HG03342 (cell line): ENCODE results near the gene KIF25.
"Not testable (repeated sequence)": the region's sequence is repeated elsewhere in the genome, so short reads cannot be mapped to it uniquely, and the experiment has no call there.

ENCODE experiments used
- ATAC-seq: cut with Tn5 transposase; IDR thresholded peaks from one replicate; pipeline ENCODE4 v1.9.1; 2021; ENCODE audit warnings: mild to moderate bottlenecking, moderate library complexity; ENCODE audit not compliant: unreplicated experiment

Gene KIF25

DNA sequence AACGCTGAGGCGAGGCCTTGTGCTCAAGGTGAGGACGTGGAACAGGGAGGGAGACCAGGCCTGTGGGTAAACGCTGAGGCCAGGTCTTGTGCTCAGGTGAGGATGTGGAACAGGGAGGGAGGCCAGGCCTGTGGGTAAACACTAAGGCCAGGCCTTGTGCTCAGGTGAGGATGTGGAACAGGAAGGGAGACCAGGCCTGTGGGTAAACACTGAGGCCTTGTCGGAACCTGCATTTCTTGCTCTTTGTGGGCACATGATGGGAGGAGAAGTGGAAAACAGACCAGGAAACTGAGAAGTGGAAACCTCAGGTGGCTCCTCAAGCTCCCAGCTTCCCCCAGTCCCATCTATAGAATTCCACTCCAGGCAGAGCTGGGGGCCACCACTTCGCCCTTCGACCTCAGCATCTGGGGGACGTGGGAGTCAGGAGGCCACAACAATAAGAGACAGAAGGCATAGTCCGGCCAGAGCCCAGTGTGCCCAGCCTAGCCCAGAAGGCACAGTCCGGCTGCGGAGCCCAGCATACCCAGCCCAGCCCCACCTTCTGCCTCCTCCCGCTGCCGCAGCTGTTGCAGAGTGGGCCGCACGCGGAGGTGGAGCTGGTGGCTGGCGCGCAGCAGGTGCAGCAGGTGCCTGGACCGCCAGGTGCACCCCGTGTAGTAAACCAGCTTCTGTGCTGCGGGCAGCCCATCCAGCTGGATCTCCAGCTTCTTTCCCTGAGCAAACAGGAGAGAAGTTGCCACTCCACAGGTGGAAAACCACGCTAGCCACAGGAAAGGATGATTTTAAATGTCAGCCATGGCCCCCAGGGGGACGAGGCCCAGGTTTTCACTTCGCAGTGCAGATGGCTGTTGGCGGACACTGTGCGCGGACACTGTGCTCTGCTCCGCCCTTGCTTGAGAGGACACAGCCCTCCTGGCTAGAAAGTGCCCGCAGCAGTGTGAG, 64.1 kb downstream of the KIF25 start:
- ATAC-seq, result no peak

DNA sequence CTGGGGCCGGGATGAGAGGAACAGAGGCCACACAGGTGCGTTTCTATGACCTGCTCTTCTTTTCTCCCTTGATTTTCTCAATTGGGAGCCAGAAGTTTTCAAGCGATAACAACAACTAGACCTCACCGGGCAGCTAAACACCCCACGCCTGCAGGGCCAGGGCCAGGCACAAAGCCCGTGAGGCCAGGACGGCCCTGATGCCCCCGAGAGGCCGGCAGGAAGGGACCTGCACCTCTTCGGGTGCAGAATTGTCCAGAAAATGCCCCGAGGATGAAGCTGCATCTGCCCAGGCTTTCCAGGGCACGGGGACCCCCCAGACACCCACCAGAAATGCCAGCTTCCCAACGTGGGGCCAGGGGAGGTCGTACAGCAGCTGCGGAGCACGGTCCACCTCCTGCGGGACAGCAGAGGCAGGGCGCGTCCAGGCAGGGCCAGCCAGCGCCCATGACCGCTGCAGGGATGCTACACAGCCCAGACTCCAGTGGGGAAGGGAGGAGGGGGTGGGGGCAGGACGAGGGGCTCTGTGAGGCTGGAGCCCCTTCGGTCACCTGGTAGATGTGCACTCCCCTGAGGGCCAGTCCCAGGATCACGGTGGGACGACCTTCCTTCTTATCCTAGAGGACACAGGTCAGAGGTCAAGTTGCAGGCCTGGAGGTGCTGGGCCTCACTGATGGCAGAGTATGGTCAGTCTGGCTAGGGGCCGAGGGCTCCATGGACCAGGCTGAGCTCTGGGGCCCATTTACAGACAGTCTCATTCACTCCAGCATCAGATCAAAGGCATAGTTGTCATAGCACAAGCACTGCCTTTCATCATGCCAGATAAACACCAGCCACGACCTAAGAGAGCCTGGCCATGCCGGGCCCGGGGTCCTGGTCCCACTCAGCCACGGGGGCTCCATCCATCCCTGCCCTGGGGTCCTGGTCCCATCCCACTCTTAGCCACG, 65.1 kb downstream of the KIF25 start:
- no peak for ATAC-seq

DNA sequence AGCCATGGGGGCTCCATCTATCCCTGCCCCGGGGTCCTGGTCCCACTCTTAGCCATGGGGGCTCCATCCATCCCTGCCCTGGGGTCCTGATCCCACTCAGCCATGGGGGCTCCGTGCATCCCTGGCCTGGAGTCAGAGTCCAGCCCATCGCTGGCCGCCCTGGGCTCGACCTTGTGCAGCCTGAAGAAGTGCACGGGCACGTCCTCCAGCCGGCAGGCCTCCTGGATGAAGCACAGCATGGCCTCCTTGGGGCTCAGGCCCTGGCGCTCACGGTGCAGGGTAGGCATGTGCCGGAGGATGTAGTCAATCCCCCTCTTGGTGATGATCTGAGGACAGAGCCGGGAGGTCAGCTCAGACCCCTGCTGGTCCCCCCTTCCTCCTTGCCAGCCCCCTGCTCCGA, 66.0 kb downstream of the KIF25 start:
- no peak for ATAC-seq

DNA sequence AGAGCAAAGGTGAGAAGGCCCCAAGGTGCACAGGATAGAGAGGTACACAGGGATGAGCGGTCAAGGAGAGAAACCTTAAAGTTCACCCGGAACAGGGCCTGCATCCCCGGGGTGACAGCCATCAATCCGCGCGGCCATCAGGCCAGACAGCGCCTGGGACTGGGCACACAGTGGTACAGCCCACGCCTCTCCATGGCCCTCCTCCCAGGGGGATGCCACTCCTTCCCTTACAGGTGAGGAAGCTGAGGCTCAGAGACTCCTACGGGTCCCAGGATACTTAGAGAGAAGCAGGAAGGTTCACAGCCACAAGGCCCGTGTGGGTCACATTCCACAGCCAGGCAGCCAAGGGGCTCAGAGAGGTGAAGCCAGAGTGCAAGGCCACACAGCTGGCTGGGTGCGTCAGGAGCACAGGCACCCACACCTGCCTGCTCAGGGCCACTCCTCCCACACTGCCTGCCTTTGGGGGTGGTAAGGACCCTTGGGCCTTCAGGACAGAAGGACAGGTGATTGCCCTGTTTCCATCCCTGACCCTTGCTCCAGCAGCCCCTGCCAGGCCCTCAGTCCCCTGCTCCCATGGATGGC, 66.8 kb downstream of the KIF25 start:
- ATAC-seq, result no peak

GRCh38 chr6:168067081-168067759, 69.7 kb downstream of the KIF25 start:
- ATAC-seq, result no peak

DNA sequence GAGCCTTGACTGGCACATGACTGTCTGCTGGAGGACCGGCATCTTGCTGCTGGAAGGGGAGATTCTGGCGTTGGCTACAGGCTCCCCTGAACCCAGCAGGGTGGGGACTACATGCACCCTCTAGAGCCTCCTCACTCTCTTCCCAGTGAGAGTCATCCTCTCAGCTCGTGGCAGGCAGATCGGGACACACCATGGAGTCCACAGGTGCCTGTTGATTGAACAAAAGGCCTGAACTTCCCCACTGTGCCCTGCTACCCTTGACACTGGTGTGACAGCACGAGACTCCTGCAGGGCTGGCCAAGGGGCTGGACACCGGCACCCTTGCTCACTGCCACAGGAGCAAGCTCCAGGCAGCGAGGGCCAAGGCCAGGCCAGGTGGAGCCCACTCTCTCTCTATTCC, 73.3 kb downstream of the KIF25 start:
- no peak for ATAC-seq

GRCh38 chr6:168071620-168072019, 74.1 kb downstream of the KIF25 start:
- ATAC-seq, result no peak

- no peak for ATAC-seq
Measured at GRCh38 chr6:168072261-168072660, 74.8 kb downstream of the KIF25 start.

GRCh38 chr6:168072730-168073129, 75.3 kb downstream of the KIF25 start:
- no peak for ATAC-seq

DNA sequence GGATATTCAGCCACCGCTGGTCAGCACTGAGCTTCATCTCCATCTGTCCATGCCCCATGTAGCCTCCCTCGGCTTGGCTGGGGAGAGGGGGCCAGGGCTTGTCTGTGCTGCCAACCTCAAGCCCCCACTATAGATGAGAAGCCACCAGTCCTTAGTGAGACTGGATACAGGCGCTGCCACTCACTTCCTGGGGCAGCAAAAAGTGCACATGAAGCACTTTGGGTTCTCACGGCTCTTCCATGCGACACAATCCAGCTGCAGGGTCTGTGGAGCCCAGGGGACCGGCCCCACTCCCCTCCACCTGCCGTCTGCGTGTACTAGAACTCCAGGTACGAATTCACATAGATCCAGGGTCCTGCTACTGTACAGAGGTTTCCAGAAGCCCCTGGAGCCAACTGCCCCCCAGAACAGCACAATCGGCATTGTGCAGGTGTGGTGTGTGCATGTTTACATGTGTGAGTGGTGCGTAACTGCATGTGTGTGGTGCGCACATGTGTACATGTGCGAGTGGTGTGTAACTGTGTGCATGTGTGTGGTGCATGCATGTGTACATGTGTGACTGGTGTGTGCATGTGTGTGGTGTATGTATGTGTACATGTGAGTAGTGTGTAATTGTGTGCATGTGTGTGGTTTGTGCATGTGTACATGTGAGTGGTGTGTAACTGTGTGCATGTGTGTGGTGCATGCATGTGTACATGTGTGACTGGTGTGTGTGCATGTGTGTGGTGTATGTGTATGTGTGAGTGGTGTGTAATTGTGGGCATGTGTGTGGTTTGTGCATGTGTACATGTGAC, 76.7 kb downstream of the KIF25 start:
- ATAC-seq, result no peak

- no peak for ATAC-seq
Measured at GRCh38 chr6:168075216-168075615, 77.7 kb downstream of the KIF25 start.

GRCh38 chr6:168075787-168076202, 78.3 kb downstream of the KIF25 start:
- no peak for ATAC-seq

GRCh38 chr6:168077401-168077800, 79.9 kb downstream of the KIF25 start:
- not testable (repeated sequence) for ATAC-seq

DNA sequence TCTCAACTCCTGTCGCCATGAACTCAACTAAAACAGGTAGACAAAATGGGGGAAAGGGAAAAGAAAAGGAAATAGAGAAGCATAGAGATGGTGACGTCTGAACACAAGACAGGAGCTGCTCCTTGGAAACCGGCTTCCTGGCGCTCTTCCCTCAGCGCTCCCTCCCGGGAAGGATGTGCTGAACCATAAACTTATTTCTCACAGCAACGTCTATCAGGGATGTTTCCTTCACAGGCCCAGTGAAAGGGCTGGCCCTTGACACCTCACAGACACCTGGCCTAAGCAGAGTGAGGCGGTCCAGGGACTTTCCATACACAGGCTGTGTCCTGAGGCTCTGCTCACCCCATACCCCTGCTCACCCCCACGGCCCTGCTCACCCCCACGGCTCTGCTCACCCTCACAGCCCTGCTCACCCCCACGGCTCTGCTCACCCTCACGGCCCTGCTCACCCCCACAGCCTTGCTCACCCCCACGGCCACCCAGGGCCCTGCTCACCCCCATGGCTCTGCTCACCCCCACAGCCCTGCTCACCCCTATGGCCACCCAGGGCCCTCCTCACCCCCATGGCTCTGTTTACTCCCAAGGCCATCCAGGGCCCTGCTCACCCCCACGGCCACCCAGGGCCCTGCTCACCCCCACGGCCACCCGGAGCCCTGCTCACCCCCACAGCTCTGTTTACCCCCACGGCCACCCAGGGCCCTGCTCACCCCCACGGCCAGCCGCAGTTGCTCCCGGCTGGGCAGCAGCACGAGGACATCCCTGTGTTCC, 80.9 kb downstream of the KIF25 start:
- ATAC-seq, result no peak

GRCh38 chr6:168078943-168079405, 81.5 kb downstream of the KIF25 start, which contains the start of gene FRMD1:
TSS of gene FRMD1 (minus strand) at chr6:168079212. CDS start at chr6:168079094, 118 bp downstream.
- ATAC-seq, result no peak

DNA sequence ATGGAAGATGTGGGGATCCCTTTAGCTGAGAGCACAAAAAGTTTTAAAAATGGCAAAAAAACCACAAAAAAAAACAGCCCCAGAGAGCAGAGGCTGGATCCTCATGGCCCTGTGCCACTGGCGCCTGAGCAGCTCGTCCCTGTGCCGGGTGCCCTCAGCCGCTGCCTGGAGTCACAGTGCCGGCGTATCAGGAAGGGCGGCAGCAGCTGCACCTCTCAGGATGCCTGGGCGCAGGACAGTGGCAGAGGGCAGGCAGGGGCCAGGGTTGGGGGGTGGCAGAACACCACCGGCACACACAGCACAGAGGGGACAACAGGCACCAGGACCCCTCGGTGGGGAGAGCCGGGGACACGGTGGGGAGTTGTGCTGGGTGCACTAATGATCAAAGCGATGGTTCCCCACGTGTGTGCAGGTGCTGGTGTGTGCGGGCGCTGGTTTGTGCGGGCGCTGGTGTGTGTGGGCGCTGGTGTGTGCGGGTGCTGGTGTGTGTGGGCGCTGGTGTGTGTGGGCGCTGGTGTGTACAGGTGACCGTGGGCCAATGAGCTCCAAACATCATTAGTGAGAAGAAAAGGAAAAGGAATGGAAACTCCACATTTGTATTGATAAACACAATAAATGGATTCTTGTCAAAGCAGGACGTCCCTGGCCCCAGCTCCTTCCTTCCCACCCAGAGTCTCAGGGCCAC, 83.1 kb downstream of the KIF25 start:
- ATAC-seq, result no peak

DNA sequence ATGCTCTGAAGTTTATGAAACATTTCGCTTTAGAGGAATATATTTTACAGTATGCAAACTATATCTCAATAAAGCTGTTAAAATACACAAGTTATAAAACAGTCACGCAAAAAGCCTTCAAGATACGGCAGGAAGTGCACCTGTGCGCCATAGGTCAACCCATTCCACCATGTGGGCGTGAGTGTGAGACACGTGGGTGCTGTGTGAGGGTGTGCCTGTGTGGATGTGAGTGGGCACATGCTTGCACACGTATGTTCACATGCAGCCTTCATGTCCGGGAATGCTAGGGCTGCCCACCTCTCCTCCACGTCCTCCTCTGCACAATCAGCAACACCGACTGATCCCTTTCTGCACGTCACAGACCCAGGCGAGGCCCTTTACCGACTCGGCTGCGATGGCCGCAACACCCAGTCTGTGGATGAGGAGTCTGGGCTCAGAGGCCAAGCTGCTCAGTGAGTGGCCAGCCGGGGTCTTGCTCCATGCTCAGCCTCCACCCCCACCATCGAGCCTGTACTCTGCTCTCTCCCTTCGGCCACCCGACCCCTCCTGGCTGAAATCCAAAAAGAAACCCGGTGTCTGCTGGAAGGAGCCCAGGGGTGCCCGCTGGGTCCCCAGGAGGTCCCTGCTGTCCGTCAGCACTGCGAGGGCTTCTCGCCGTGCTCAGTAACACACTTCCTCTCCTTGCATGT, 84.5 kb downstream of the KIF25 start:
- no peak for ATAC-seq
